H1 (cell line): Measurements from ENCODE around the gene MAP4K1. TPM values are rescaled to one million over a fixed set of nuclear protein-coding genes. Genes with fewer than 3 reads are reported as not detected.

Experiments
- CTCF ChIA-PET: fragments of 300-600 bp; sonication (Branson Sonifier 250); formaldehyde crosslinking; loops from one replicate; lab custom pipeline; 2021; ENCODE audit not compliant: partially characterized antibody; lab: Charles Lee
- POLR2A ChIA-PET: fragments of 300-600 bp; sonication (Branson Sonifier 250); formaldehyde crosslinking; loops from one replicate; lab custom pipeline; 2021; ENCODE audit warnings: inconsistent platforms; ENCODE audit not compliant: partially characterized antibody; lab: Charles Lee
- DNase-seq, 2 experiments: peaks; one replicate each; pipeline versions ENCODE4 v3.0.0 to v3.0.0-alpha.2; 2010 to 2022; ENCODE audit warnings: low spot score in 2 of 2, low read depth in 1 of 2, mixed read lengths in 1 of 2
- FAIRE-seq: peaks from 2 replicates; lab custom pipeline; 2011; peaks lifted over from hg19 to GRCh38; lab: Jason Lieb, UNC
- H2AFZ ChIP-seq: 2 replicates; pipeline ENCODE4 v1.8.1; 2012; ENCODE audit warnings: low read length, inconsistent platforms
- H2AK5ac ChIP-seq: 2 replicates; pipeline ENCODE4 v1.6.1; 2013; ENCODE audit warnings: low read depth, low read length
- H2BK120ac ChIP-seq: replicated peaks from 2 replicates; pipeline ENCODE3; 2013; ENCODE audit warnings: low read depth, low read length, inconsistent platforms
- H2BK12ac ChIP-seq: 2 replicates; pipeline ENCODE4 v1.6.1; 2013; ENCODE audit warnings: low read depth, low read length
- H2BK15ac ChIP-seq: 2 replicates; pipeline ENCODE4 v1.6.1; 2013; ENCODE audit warnings: low read length
- H2BK20ac ChIP-seq: 2 replicates; pipeline ENCODE4 v1.6.1; 2013; ENCODE audit warnings: low read length
- H2BK5ac ChIP-seq: 2 replicates; pipeline ENCODE4 v1.6.1; 2013; ENCODE audit warnings: low read depth, low read length
- H3K14ac ChIP-seq: 2 replicates; pipeline ENCODE4 v1.6.1; 2013; ENCODE audit warnings: inconsistent platforms; ENCODE audit not compliant: insufficient read length
- H3K18ac ChIP-seq: 2 replicates; pipeline ENCODE4 v1.6.1; 2013; ENCODE audit warnings: low read length; ENCODE audit errors: extremely low read depth
- H3K23ac ChIP-seq: 2 replicates; pipeline ENCODE4 v1.6.1; 2013; ENCODE audit warnings: inconsistent platforms; ENCODE audit not compliant: insufficient read length
- H3K23me2 ChIP-seq: 2 replicates; pipeline ENCODE4 v1.6.1; 2013; ENCODE audit warnings: low read depth, low read length
- H3K27ac ChIP-seq: 2 replicates; pipeline ENCODE4 v1.6.1; 2011; ENCODE audit warnings: low read depth, low read length, inconsistent platforms
- H3K27me3 ChIP-seq, 4 experiments: replicated peaks in 1 of 4; 1 replicate in 1 of 4; 2 replicates in 3 of 4; pipeline versions ENCODE4 v1.6.1 to v1.8.1; 2011 to 2013; ENCODE audit warnings: low read length in 3 of 4, mild to moderate bottlenecking in 3 of 4, inconsistent platforms in 2 of 4, mixed read lengths in 2 of 4, moderate library complexity in 1 of 4; ENCODE audit not compliant: control insufficient read depth in 3 of 4, insufficient read depth in 3 of 4; ENCODE audit errors: extremely low read depth in 1 of 4
- H3K36me3 ChIP-seq, 4 experiments: 2 replicates each; pipeline versions ENCODE4 v1.6.1 to v1.8.1; 2011 to 2013; ENCODE audit warnings: mild to moderate bottlenecking in 4 of 4, low read length in 3 of 4, moderate library complexity in 2 of 4, control low read depth in 1 of 4, inconsistent platforms in 1 of 4; ENCODE audit not compliant: insufficient read depth in 4 of 4, control insufficient read depth in 2 of 4
- H3K4ac ChIP-seq: replicated peaks from 2 replicates; pipeline ENCODE3; 2013; ENCODE audit warnings: low read length, low read depth, mixed read lengths, inconsistent platforms; ENCODE audit not compliant: insufficient read length
- H3K4me1 ChIP-seq, 4 experiments: replicated peaks in 1 of 4; 1 replicate in 1 of 4; 2 replicates in 3 of 4; pipeline versions ENCODE4 v1.6.1 to v1.8.1; 2011 to 2013; ENCODE audit warnings: low read length in 3 of 4, inconsistent platforms in 2 of 4, mixed read lengths in 1 of 4; ENCODE audit not compliant: insufficient read depth in 4 of 4, control insufficient read depth in 3 of 4
- H3K4me2 ChIP-seq, 2 experiments: 2 replicates each; pipeline versions ENCODE4 v1.6.1 to v1.8.1; 2011 to 2013; ENCODE audit warnings: low read depth in 2 of 2, low read length in 2 of 2, control low read depth in 1 of 2, inconsistent platforms in 1 of 2, mild to moderate bottlenecking in 1 of 2; ENCODE audit not compliant: insufficient read depth in 1 of 2
- H3K4me3 ChIP-seq, 4 experiments: fragments of 200-600, 300-600 bp in 1 of 4; sonication (generic), shearing (Covaris generic), sonication (Bioruptor Twin) in 1 of 4; 2 replicates each; pipeline versions ENCODE4 v1.5.1 to v1.8.1; 2011 to 2016; ENCODE audit warnings: low read length in 4 of 4, low read depth in 3 of 4, control low read depth in 2 of 4, inconsistent platforms in 2 of 4, mild to moderate bottlenecking in 2 of 4, mixed read lengths in 1 of 4, moderate library complexity in 1 of 4; ENCODE audit not compliant: insufficient read depth in 2 of 4; ENCODE audit errors: extremely low read depth in 1 of 4
- H3K56ac ChIP-seq: replicated peaks from 2 replicates; pipeline ENCODE3; 2013; ENCODE audit warnings: low read depth, mild to moderate bottlenecking, mixed read lengths, low read length, inconsistent platforms; ENCODE audit not compliant: insufficient read length
- H3K79me1 ChIP-seq: 2 replicates; pipeline ENCODE4 v1.6.1; 2013; ENCODE audit warnings: low read depth, low read length, control low read depth
- H3K79me2 ChIP-seq, 2 experiments: 2 replicates each; pipeline versions ENCODE4 v1.6.1 to v1.8.1; 2012 to 2013; ENCODE audit warnings: low read length in 2 of 2, mild to moderate bottlenecking in 2 of 2, inconsistent platforms in 1 of 2; ENCODE audit not compliant: insufficient read depth in 2 of 2, control insufficient read depth in 1 of 2
- H3K9ac ChIP-seq, 4 experiments: replicated peaks in 1 of 4; 1 replicate in 1 of 4; 2 replicates in 3 of 4; pipeline versions ENCODE4 v1.6.1 to v1.8.1; 2011 to 2013; ENCODE audit warnings: low read depth in 3 of 4, low read length in 3 of 4, control low read depth in 2 of 4, mild to moderate bottlenecking in 2 of 4, moderate library complexity in 2 of 4, inconsistent platforms in 1 of 4; ENCODE audit errors: extremely low read depth in 1 of 4
- H3K9me3 ChIP-seq, 2 experiments: 2 replicates each; pipeline versions ENCODE4 v1.6.1 to v1.8.1; 2012 to 2013; ENCODE audit warnings: mild to moderate bottlenecking in 2 of 2, moderate library complexity in 2 of 2, control low read depth in 1 of 2, inconsistent platforms in 1 of 2, low read depth in 1 of 2, low read length in 1 of 2, mixed read lengths in 1 of 2; ENCODE audit not compliant: insufficient read depth in 2 of 2
- H4K20me1 ChIP-seq, 2 experiments: replicated peaks in 1 of 2; 2 replicates each; pipeline versions ENCODE3 to v1.8.1; 2011 to 2013; ENCODE audit warnings: inconsistent platforms in 2 of 2, low read length in 2 of 2, mild to moderate bottlenecking in 1 of 2; ENCODE audit not compliant: insufficient read depth in 2 of 2, control insufficient read depth in 1 of 2
- H4K5ac ChIP-seq: 2 replicates; pipeline ENCODE4 v1.6.1; 2013; ENCODE audit warnings: low read length, low read depth, mixed read lengths, inconsistent platforms; ENCODE audit not compliant: insufficient read length
- H4K8ac ChIP-seq: 2 replicates; pipeline ENCODE4 v1.8.0; 2013; ENCODE audit warnings: mild to moderate bottlenecking, moderate library complexity, low read length, inconsistent platforms; ENCODE audit not compliant: insufficient read depth; ENCODE audit errors: extremely low read depth
- H4K91ac ChIP-seq: replicated peaks from 2 replicates; pipeline ENCODE3; 2013; ENCODE audit warnings: low read length, mixed read lengths, inconsistent platforms; ENCODE audit not compliant: insufficient read length
- BCL11A ChIP-seq, 2 experiments: IDR thresholded peaks; one replicate each; pipeline ENCODE4 v1.6.1; 2011; ENCODE audit warnings: low read depth in 2 of 2, low read length in 2 of 2, mild to moderate bottlenecking in 2 of 2
- CHD2 ChIP-seq: IDR thresholded peaks from 2 replicates; pipeline ENCODE4 v1.6.1; 2012; ENCODE audit warnings: low read length, improper control_type of control experiment
- NANOG ChIP-seq: IDR thresholded peaks from 2 replicates; pipeline ENCODE4 v1.6.1; 2011; ENCODE audit warnings: low read length, low read depth, mild to moderate bottlenecking, inconsistent platforms; ENCODE audit not compliant: insufficient read depth, poor library complexity, severe bottlenecking
- WGBS, 2 experiments: shearing (Covaris generic) in 1 of 2; methylation state at CpG; one replicate each; pipeline versions ENCODE4 v1.1.6 to v1.1.7; 2013 to 2015; ENCODE audit warnings: low lambda C conversion rate in 2 of 2, mixed read lengths in 2 of 2, inconsistent platforms in 1 of 2, low coverage in 1 of 2, missing lambda C conversion rate in 1 of 2; ENCODE audit not compliant: insufficient replicate concordance in 2 of 2, insufficient coverage in 1 of 2, insufficient read length in 1 of 2; ENCODE audit errors: extremely low coverage in 1 of 2, missing lambda C conversion rate in 1 of 2; 5-methylcytosine and 5-hydroxymethylcytosine counted together
- polyA plus RNA-seq, 7 experiments: library from polyadenylated mRNA; depleted of rRNA in 3 of 7; stranded (reverse) in 5 of 7; unstranded in 2 of 7; fragments of >200 nt in 5 of 7; fragments of 200-250 nt in 2 of 7; gene quantifications; 1 replicate in 5 of 7; 2 replicates in 1 of 7; 4 replicates in 1 of 7; pipeline versions ENCODE4 v1.2.1 to v1.2.3, GENCODE V29; 2011 to 2013; ENCODE audit warnings: missing spikeins in 2 of 7, mixed read lengths in 2 of 7
- total RNA-seq: library from RNA; stranded (reverse); fragmentation: NEBNext Ultra II Directional; extraction: Animal tissue kit (Norgen Biotek cat#: 25700); gene quantifications from 2 replicates; pipeline ENCODE4 v1.2.1, GENCODE V29; 2021
- TF ChIP-seq, protein P1 (sequence below): IDR thresholded peaks from 2 replicates; pipeline ENCODE4 v1.6.1; 2011; ENCODE audit warnings: low read length, improper control_type of control experiment

MAP4K1 gene
- total and polyA plus RNA-seq, 2 of the 8 experiments (the other 6 are each of a cell fraction or from before 2014, with no cell fraction given), result 9.0 to 10.4 TPM

DNA sequence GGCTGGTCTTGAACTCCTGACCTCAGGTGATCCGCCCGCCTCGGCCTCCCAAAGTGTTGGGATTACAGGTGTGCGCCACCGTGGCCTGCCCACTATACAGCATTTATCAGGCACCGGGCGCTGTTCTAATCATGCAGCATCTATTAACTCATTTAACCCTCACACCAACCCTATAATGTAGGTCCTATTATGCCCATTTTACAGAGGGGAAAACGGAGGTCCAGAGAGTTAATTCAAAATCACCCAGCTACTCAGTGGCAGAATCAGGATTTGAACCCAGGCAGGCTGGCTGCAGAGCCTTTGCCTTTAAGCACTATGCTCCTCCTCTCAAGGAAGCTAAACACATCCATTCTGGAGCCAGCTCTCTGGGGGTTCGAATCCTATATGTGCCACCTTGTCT lies 54.3 kb downstream of the MAP4K1 start:
- no peak for DNase-seq
- Histone ChIP-seq H4K5ac (no peak overlapping the region), H4K91ac (no peak overlapping the region), H3K36me3 (peaks cover 0 to 15% (median 0%) of the 10 kb centered on the region in 4 experiments; a peak in 1 of 8 replicates), H2AK5ac (no peak overlapping the region), H2BK12ac (no peak overlapping the region), H3K4me2 (no peak overlapping the region), H3K56ac (no peak overlapping the region), H3K4ac (no peak overlapping the region), H3K9ac (no peak overlapping the region), H3K23me2 (peaks cover 3% of the 10 kb centered on the region; the same call in 1 of the 2 replicates), H3K4me1 (no peaks in the 10 kb centered on the region), H2BK15ac (no peak overlapping the region), H3K79me1 (no peaks in the 10 kb centered on the region), H3K27me3 (no peaks in the 10 kb centered on the region; a peak in 1 of 7 replicates), H3K14ac (no peak overlapping the region), H2BK5ac (no peak overlapping the region), H3K23ac (no peak overlapping the region), H3K9me3 (no peaks in the 10 kb centered on the region), H2BK120ac (no peak overlapping the region), H3K18ac (no peak overlapping the region), H2AFZ (no peak overlapping the region), H3K4me3 (no peak overlapping the region), H4K8ac (no peak overlapping the region), H4K20me1 (peaks cover 0 to 5% of the 10 kb centered on the region in 2 experiments), H2BK20ac (no peak overlapping the region), H3K27ac (no peak overlapping the region), H3K79me2 (no peaks in the 10 kb centered on the region)
- WGBS, 2 experiments, result 94% methylated on average over 9 of the region's 9 CpGs; no CpG with 5 or more reads in 1 of the 2 experiments
- FAIRE-seq, result no peak
- CTCF ChIA-PET, result interaction anchor here (0.7 to 3.7 kb wide), 4 partner anchors 30 to 160 kb away, joined by 3 to 12 read pairs (median 4); no protein-coding TSS in a partner anchor
- POLR2A ChIA-PET, result no interaction called here
- TF ChIP-seq NANOG (no peak), BCL11A (IDR thresholded peaks at IDR 0.05; ENCODE audit: low read depth in 2 of 2, low read length in 2 of 2) (no peak), CHD2 (no peak)
- TF ChIP-seq, protein P1, sequence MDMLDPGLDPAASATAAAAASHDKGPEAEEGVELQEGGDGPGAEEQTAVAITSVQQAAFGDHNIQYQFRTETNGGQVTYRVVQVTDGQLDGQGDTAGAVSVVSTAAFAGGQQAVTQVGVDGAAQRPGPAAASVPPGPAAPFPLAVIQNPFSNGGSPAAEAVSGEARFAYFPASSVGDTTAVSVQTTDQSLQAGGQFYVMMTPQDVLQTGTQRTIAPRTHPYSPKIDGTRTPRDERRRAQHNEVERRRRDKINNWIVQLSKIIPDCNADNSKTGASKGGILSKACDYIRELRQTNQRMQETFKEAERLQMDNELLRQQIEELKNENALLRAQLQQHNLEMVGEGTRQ, result no peak
